Mesenteric fat pad (tissue), 1 donor: ENCODE results near the gene ATP6V0D1. TPM values are rescaled to one million over a fixed set of nuclear protein-coding genes. Genes with fewer than 3 reads are reported as not detected.

ENCODE experiments used
- DNase-seq: peaks from one replicate; pipeline ENCODE4 v3.0.0-alpha.2; 2020; ENCODE audit warnings: low spot score
- total RNA-seq: library from RNA; stranded (reverse); fragmentation: NEBNext Ultra II Directional; extraction: Animal tissue kit (Norgen Biotek cat#: 25700); gene quantifications from one replicate; pipeline ENCODE4 v1.2.1, GENCODE V29; 2021
- donor health status: DM: yes; HTN: yes; CAD: no.

The ATP6V0D1 gene
- total RNA-seq, 1 donor from 2014 or later, result 89.5 TPM

- DNase-seq, result no peak
These were observed 34.7 kb downstream of the ATP6V0D1 start for GRCh38 chr16:67445913-67446907.

DNA sequence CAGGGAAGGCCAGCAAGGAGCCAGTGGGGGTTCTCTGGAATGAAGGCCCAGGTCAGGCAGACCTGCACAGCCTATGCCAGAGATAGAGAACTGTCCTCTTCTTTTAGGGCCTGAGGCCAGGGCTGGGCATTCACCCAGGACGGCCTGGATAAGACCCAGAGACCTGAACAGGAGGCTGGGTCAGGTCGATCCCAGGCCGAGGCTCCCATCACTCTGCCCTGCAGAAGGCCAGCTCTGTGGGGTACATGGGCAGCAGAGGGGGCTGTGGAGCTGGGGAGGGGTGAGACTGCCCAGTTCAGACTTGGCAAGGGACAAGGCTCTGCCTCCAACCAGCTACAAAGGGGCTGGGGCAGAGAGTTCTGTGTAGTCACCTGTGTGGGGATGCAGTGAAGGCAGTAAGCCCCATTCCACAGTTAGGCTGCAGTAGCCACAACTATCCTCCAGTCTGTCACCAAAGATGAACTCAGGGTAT, 35.5 kb downstream of the ATP6V0D1 start:
- no peak for DNase-seq

GRCh38 chr16:67445126-67445426, 35.9 kb downstream of the ATP6V0D1 start:
- no peak for DNase-seq

DNA sequence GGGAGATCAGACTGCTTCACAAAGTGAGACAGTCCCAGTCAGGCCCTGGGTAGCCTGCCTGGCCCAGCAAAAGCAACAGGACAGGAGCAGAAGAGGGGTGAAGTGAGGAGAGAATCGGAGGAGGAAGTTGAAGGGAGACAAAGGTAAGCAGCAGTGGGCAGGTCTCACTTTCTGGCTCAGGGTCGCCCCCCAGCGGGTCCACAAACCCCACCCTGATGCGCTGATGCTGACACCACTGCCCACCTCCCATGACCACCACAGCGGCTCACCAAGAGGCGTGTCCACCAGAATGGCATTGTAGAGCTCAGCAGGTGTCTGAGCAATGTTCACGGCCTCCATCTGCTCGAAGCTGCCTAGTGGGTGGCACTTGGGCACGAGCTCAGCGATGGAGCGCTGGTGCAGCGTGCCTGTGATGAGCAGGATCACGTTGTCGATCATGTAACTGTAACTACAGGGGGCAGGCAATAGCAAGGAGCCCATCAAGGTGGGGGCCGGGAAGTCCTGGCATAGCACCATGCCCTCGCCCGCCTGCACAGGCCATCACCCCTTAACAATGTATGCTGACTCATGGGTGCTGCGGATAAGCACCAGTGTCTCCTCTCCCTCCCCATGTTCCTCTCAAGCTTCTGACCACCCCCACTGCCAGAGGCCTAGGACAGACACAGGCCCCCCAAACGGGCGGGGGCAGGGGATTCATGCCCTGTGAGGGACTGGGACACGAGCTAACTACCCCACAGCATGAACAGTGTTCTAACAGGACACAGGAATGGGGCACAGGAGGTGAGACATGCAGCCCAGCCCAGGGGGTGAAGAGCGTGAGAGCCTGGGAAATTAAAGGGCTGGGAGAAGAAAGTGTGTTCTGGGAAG, 36.5 kb downstream of the ATP6V0D1 start:
- no peak for DNase-seq

GRCh38 chr16:67443265-67443664, 37.7 kb downstream of the ATP6V0D1 start:
- DNase-seq, result no peak

GRCh38 chr16:67442581-67443255, 38.2 kb downstream of the ATP6V0D1 start:
- no peak for DNase-seq

DNA sequence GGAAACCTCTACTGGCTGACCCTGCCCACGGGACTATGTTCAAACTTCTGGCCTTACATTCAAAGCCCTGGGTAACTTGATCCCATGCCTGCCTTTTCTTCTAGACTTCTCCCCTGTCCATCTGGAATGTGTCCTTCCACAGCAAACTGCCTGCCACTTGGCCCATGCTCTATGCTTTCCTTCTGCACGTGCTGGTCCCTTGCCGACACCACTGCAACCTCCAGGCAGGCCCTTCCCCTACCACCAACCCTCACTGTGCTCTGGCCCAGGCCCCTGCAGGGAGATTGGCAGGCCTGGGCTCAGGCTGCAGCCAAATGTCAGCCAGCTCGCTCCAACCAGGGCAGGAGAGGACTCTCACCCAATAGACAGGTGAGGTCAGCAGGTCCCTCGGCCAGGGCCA, 39.0 kb downstream of the ATP6V0D1 start:
- DNase-seq, result no peak

DNA sequence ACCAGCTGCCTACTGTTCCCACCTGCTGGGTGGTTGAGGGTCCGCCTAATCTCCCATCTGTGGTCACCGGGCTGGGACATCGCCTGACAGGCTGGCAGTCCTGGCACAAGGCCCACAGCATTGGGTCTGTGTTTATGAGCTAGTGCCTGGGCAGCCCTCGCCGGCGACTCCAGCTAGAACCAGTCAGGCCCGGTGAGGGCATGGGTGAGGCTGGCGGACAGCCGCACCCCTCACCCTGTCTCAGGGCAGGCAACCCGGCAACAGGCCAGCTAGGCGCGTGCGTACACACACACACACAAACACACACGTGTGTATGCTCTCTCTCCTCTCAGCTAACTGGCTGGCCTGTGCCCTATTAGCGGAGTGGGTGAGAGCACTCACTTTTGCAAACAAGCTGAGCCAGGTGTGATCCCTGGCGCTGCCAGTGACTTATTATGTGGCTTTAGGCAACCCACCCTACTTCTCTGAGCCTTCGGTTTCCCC, 39.6 kb downstream of the ATP6V0D1 start:
- DNase-seq, result no peak

DNA sequence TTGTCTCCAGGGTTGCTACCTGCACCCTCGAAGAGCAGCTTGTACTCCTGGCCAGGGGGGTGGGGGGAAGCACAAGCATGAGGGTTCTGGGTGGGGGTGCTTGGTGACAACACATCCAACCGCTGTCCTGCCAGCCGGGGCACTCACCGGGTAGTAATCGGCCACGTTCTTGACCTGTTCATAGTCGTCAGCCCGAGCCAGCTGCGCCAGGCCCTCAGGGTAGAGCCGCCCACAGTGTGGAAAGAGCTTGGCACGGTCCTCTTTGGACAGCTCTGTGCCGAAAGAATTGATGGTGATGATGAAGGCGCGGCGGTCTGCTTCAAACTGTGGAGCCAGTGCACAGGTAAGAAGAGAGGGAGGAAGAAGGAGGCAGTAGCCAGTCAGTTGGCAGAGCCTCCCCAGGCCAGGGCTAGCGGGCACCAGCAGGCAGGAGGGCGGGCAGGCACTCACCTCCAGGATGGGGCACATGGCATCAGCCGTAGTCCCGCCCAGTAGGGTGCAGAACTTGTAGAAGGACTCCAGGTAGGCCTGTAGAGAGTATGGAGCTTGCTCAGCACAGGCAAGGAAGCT, 42.0 kb downstream of the ATP6V0D1 start:
- DNase-seq, result no peak

GRCh38 chr16:67438098-67438791, 42.7 kb downstream of the ATP6V0D1 start:
- no peak for DNase-seq

GRCh38 chr16:67437513-67437912, 43.4 kb downstream of the ATP6V0D1 start:
- DNase-seq, result no peak

DNA sequence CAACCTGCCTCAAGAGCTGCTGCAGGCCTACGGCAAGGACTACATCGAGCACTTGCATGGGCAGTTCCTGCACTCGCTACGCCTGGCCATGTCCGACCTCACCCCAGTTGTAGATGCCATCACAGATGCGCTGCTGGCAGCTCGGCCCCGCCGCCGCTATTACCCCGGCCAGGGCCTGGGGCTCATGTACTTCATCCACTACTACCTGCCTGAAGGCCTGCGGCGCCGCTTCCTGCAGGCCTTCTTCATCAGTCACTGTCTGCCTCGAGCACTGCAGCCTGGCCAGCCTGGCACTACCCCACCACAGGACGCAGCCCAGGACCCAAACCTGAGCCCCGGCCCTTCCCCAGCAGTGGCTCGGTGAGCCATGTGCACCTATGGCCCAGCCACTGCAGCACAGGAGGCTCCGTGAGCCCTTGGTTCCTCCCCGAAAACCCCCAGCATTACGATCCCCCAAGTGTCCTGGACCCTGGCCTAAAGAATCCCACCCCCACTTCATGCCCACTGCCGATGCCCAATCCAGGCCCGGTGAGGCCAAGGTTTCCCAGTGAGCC, 44.2 kb downstream of the ATP6V0D1 start:
- DNase-seq, result no peak

GRCh38 chr16:67435758-67436164, 45.2 kb downstream of the ATP6V0D1 start:
- no peak for DNase-seq

DNA sequence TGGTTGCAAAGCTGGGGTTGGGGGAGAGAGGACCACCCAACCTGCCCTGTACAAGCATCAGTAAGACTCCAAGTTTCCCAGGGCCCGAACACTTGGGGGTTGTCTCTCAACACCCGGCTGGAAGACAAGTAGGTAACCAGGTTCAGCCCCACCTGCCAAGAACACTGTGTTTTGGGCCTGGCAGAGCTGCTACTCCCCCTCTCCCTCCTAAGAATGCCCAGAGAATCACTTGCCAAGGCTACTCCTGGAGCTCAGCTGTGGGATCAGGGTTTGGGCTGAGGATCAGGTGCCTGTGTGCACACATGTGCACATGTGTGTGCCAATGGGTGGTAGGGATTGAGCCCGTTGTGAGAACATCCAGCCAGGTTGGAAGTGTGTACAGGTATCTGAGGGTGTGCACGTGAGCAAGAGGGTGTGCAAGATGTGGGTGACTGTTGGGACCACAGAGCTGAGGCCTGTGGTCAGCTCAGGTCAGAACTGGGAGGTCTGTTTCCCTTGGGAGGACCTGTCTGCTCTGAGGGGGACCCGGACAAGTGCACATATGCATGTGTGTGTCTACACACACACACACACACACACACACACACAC, 47.7 kb downstream of the ATP6V0D1 start:
- no peak for DNase-seq

GRCh38 chr16:67432506-67432890, 48.5 kb downstream of the ATP6V0D1 start:
- no peak for DNase-seq

GRCh38 chr16:67431775-67432505, 49.0 kb downstream of the ATP6V0D1 start:
- no peak for DNase-seq

DNA sequence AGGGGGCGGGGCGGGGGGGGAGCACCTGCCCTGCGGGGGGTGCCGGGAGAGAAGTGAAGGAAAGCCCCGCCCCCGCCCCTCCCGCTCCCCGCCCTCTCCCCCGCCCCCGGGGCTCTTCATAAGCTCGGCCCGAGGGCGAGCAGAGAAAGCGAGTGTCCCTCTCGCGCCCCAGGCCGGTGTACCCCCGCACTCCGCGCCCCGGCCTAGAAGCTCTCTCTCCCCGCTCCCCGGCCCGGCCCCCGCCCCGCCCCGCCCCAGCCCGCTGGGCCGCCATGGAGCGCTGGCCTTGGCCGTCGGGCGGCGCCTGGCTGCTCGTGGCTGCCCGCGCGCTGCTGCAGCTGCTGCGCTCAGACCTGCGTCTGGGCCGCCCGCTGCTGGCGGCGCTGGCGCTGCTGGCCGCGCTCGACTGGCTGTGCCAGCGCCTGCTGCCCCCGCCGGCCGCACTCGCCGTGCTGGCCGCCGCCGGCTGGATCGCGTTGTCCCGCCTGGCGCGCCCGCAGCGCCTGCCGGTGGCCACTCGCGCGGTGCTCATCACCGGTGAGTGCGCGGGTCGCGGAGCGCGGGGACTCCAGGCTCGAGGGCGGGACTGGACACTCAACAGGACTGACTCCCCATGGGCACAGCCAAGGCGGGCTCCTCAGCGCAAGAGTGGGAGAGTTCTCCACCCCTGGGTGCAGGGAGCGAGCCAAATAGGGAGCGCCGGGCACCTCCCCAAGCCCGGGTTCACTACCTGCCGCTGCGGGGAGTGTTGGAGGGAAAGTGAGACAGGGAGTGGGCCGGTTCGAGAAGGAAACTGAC, 49.8 kb downstream of the ATP6V0D1 start, which contains the start of gene HSD11B2:
Gene HSD11B2, plus strand, starts transcription at position 145 of the 798 bp plus-strand sequence. Its CDS starts 128 bp downstream, at position 273.
- DNase-seq, result no peak

- DNase-seq, result no peak
These were observed 50.4 kb downstream of the ATP6V0D1 start for GRCh38 chr16:67430504-67430976.
